SK-N-DZ (cell line): ENCODE results near the gene ZNF385C.

Source experiments
- DNase-seq: peaks from one replicate; pipeline ENCODE4 v3.0.0-alpha.2; 2015; ENCODE audit warnings: low spot score

The ZNF385C gene

GRCh38 chr17:42078396-42079043 is 19.8 kb downstream of the ZNF385C start:
- no peak for DNase-seq

GRCh38 chr17:42077755-42078154 is 20.5 kb downstream of the ZNF385C start:
- DNase-seq, result no peak

GRCh38 chr17:42076797-42077559 is 21.3 kb downstream of the ZNF385C start:
- no peak for DNase-seq

GRCh38 chr17:42075789-42076188 is 22.5 kb downstream of the ZNF385C start:
- no peak for DNase-seq

GRCh38 chr17:42072323-42073187 is 25.7 kb downstream of the ZNF385C start:
- no peak for DNase-seq

GRCh38 chr17:42071810-42072209 is 26.5 kb downstream of the ZNF385C start:
- DNase-seq, result no peak

- DNase-seq, result no peak
These were observed 29.3 kb downstream of the ZNF385C start for GRCh38 chr17:42068979-42069378.

- peak; percentile 84 for DNase-seq
These were observed 30.7 kb downstream of the ZNF385C start for GRCh38 chr17:42067371-42068091.

GRCh38 chr17:42065201-42065600 is 33.1 kb downstream of the ZNF385C start:
- no peak for DNase-seq

- no peak for DNase-seq
These were observed 35.6 kb downstream of the ZNF385C start for GRCh38 chr17:42062681-42063080.

GRCh38 chr17:42061646-42062487 is 36.4 kb downstream of the ZNF385C start:
- DNase-seq, result peak; percentile 41

- no peak for DNase-seq
These were observed 38.0 kb downstream of the ZNF385C start for GRCh38 chr17:42060231-42060630.

- DNase-seq, result no peak
These were observed 38.5 kb downstream of the ZNF385C start for GRCh38 chr17:42059815-42060214.

- DNase-seq, result no peak
These were observed 40.2 kb downstream of the ZNF385C start for GRCh38 chr17:42058063-42058462.

GRCh38 chr17:42056635-42057034 is 41.6 kb downstream of the ZNF385C start:
- DNase-seq, result no peak

GRCh38 chr17:42055496-42055895 is 42.8 kb downstream of the ZNF385C start:
- DNase-seq, result no peak

GRCh38 chr17:42055027-42055426 is 43.2 kb downstream of the ZNF385C start:
- DNase-seq, result no peak

- no peak for DNase-seq
These were observed 44.4 kb downstream of the ZNF385C start for GRCh38 chr17:42053731-42054500.

- no peak for DNase-seq
These were observed 45.9 kb downstream of the ZNF385C start for GRCh38 chr17:42052346-42052877.

- no peak for DNase-seq
These were observed 46.6 kb downstream of the ZNF385C start for GRCh38 chr17:42051645-42052044.
